Measurements from ENCODE around the gene GAREM1.

GRCh38 chr18:32251466-32251865 lies 219.2 kb downstream of the GAREM1 start:
- no peak for TF ChIP-seq CTCF (conservative IDR thresholded peaks at IDR 0.05 in 1 of 2, IDR thresholded peaks at IDR 0.05 in 1 of 2; ENCODE audit: low read depth in 1 of 2, low read length in 2 of 2)
- TF ChIP-seq EZH2 (IDR thresholded peaks at IDR 0.05; ENCODE audit: low read length, missing control alignments) = no peak
